CD4-positive, alpha-beta T cell (primary cell): ENCODE results near the gene RAMP3. TPM values are rescaled to one million over a fixed set of nuclear protein-coding genes. Genes with fewer than 3 reads are reported as not detected.

ENCODE experiments used
- ATAC-seq: fragments of 200-7000 bp; cut with Tn5 transposase; one replicate; pipeline ENCODE4 v1.10.0; 2022; ENCODE audit warnings: mild to moderate bottlenecking; ENCODE audit not compliant: poor library complexity
- CTCF ChIA-PET: fragments of 350-600 bp; sonication (Branson Sonifier 250); formaldehyde crosslinking; loops from one replicate; lab custom pipeline; 2021; ENCODE audit warnings: antibody characterized with exemption, inconsistent platforms; lab: Charles Lee
- POLR2A ChIA-PET: fragments of 350-600 bp; sonication (Branson Sonifier 250); formaldehyde crosslinking; loops from one replicate; lab custom pipeline; 2021; ENCODE audit warnings: antibody characterized with exemption, inconsistent platforms; lab: Charles Lee
- DNase-seq, 14 experiments: peaks; one replicate each; pipeline ENCODE4 v3.0.0-alpha.2; 2013 to 2020; ENCODE audit warnings: mixed read lengths in 2 of 14
- H3K27ac ChIP-seq, 2 donors: one replicate each; pipeline versions ENCODE4 v1.5.1 to v1.7.0; 2013; ENCODE audit warnings: low read length in 2 of 2, low read depth in 1 of 2, mild to moderate bottlenecking in 1 of 2
- H3K27me3 ChIP-seq, 2 experiments: 1 replicate in 1 of 2; 2 replicates in 1 of 2; pipeline versions ENCODE4 v1.6.1 to v1.7.0; 2013; ENCODE audit warnings: low read length in 2 of 2, control low read depth in 1 of 2, mild to moderate bottlenecking in 1 of 2, moderate library complexity in 1 of 2; ENCODE audit not compliant: insufficient read depth in 2 of 2, control insufficient read depth in 1 of 2
- H3K36me3 ChIP-seq: one replicate; pipeline ENCODE4 v1.6.1; 2013; ENCODE audit warnings: low read length, control low read depth; ENCODE audit not compliant: insufficient read depth
- H3K4me1 ChIP-seq: one replicate; pipeline ENCODE4 v1.6.1; 2013; ENCODE audit warnings: low read length, control low read depth; ENCODE audit not compliant: insufficient read depth
- H3K4me3 ChIP-seq: one replicate; pipeline ENCODE4 v1.5.1; 2013; ENCODE audit warnings: mild to moderate bottlenecking, low read length, moderate library complexity
- H3K9me3 ChIP-seq, 2 experiments: 1 replicate in 1 of 2; 2 replicates in 1 of 2; pipeline versions ENCODE4 v1.6.1 to v1.7.0; 2013; ENCODE audit warnings: low read length in 2 of 2, mild to moderate bottlenecking in 2 of 2, control low read depth in 1 of 2, moderate library complexity in 1 of 2; ENCODE audit not compliant: control insufficient read depth in 1 of 2, insufficient read depth in 1 of 2
- H3K27ac Mint-ChIP-seq: one replicate; pipeline ENCODE4 v1.8.0; 2020; ENCODE audit warnings: mixed read lengths
- H3K27me3 Mint-ChIP-seq: one replicate; pipeline ENCODE4 v1.8.0; 2021; ENCODE audit warnings: mixed read lengths
- H3K36me3 Mint-ChIP-seq: one replicate; pipeline ENCODE4 v1.8.0; 2021; ENCODE audit warnings: low read depth, mixed read lengths
- H3K4me1 Mint-ChIP-seq: one replicate; pipeline ENCODE4 v1.8.0; 2021; ENCODE audit warnings: low read depth, mixed read lengths
- H3K4me3 Mint-ChIP-seq: one replicate; pipeline ENCODE4 v1.8.0; 2020; ENCODE audit warnings: mild to moderate bottlenecking, mixed read lengths
- H3K9me3 Mint-ChIP-seq: one replicate; pipeline ENCODE4 v1.8.0; 2020; ENCODE audit warnings: mixed read lengths
- intact Hi-C, 2 experiments: fragments of 100-400 bp; cut with DNase I in 1 of 2; cut with micrococcal nuclease in 1 of 2; formaldehyde crosslinking; loops; one replicate each; pipeline versions ENCODE4 v1.15.1 to v1.9.0; 2023 to 2025; cut with DNase I, micrococcal nuclease
- total RNA-seq, 174 experiments: library from RNA in 2 of 174; stranded (reverse) in 2 of 174; gene quantifications; one replicate each; pipeline ENCODE4 v1.2.3 and lab custom pipeline; 2021 to 2026
- TF ChIP-seq, protein P1 (sequence below): fragments of 200-600 bp; IDR thresholded peaks from one replicate; pipeline ENCODE4 v1.8.0; 2022; ENCODE audit warnings: antibody characterized with exemption, mild to moderate bottlenecking

The RAMP3 gene
- total RNA-seq, 2 experiments from 2014 or later = not detected

DNA sequence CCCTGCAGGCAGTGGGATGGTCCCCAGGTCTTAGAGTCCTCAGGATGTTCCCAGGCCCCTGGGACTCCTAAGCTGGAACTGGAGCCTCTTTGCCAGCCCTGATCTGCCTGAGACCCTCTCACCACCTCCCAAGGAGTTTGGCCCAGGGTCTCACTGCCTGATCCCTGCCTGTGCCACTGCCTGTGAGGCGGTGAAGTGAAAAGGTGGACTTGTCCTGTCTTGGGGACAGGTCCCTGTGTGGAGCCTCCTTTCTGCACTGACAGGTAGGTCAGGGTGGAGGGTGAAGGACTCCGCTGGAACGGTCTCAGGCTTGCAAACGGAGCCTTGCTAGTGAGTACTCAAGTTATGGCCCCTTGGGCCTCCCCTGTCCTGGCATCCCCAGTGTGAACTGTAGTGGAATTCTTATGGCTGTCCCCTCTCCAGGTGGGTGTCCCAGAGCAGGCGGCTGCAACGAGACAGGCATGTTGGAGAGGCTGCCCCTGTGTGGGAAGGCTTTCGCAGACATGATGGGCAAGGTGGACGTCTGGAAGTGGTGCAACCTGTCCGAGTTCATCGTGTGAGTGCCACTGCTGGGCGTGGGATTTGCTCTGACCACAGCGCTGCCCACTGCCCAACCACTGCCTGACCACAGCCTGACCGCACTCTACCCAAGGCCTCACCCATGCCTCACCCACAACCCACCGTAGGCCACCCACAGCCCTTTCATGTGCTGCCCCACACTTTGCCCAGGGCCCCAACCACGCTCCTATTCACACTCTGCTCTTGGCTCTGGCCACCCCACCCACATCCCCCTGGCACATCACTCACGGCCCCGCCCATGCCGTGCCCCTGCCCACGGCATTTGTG lies 19.5 kb downstream of the RAMP3 start:
- Mint-ChIP-seq H3K27ac (no peak overlapping the region), H3K4me1 (no peaks in the 10 kb centered on the region)
- POLR2A ChIA-PET = no interaction called here

DNA sequence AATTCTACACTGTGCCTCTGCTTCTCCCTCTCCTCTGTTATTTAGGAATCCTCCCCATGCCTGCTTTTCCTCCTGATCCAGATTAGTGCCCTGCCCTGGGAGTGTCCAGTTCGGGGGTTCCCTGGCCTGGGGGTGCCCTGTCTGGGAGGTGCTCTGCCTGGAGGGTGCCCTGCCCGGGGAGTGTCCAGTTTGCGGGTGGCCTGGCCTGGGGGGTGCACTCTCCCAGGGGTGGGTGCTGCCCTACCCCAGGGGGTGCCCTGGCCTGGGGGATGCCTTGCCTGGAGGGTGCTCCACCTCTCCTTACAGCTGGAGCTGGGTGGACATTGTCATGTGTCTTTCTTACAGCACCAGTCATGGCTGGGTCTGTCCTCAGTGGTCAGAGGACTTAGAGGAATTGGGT lies 20.2 kb downstream of the RAMP3 start:
- CTCF ChIA-PET = no interaction called here
- POLR2A ChIA-PET = no interaction called here
- ATAC-seq = no peak

More for the DNA sequence above, 19.5 kb downstream of the RAMP3 start:
- Histone ChIP-seq H3K4me3 (no peak overlapping the region), H3K27ac (no peak overlapping the region), H3K9me3 (no peaks in the 10 kb centered on the region), H3K4me1 (no peaks in the 10 kb centered on the region), H3K27me3 (no peaks in the 10 kb centered on the region), H3K36me3 (no peaks in the 10 kb centered on the region)
- Mint-ChIP-seq H3K27me3 (peaks cover 8% of the 10 kb centered on the region), H3K9me3 (no peaks in the 10 kb centered on the region), H3K4me3 (no peak overlapping the region), H3K36me3 (no peaks in the 10 kb centered on the region)
- CTCF ChIA-PET = no interaction called here
- ATAC-seq (no peak), DNase-seq (peak in 1 of 14 experiments; percentile 29)
- TF ChIP-seq, protein P1, sequence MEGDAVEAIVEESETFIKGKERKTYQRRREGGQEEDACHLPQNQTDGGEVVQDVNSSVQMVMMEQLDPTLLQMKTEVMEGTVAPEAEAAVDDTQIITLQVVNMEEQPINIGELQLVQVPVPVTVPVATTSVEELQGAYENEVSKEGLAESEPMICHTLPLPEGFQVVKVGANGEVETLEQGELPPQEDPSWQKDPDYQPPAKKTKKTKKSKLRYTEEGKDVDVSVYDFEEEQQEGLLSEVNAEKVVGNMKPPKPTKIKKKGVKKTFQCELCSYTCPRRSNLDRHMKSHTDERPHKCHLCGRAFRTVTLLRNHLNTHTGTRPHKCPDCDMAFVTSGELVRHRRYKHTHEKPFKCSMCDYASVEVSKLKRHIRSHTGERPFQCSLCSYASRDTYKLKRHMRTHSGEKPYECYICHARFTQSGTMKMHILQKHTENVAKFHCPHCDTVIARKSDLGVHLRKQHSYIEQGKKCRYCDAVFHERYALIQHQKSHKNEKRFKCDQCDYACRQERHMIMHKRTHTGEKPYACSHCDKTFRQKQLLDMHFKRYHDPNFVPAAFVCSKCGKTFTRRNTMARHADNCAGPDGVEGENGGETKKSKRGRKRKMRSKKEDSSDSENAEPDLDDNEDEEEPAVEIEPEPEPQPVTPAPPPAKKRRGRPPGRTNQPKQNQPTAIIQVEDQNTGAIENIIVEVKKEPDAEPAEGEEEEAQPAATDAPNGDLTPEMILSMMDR = no peak
- intact Hi-C loops = no loop called here

GRCh38 chr7:45178241-45179225 lies 20.9 kb downstream of the RAMP3 start:
- Histone ChIP-seq H3K9me3 (no peaks in the 10 kb centered on the region), H3K4me3 (no peak overlapping the region), H3K27me3 (no peaks in the 10 kb centered on the region), H3K36me3 (no peaks in the 10 kb centered on the region), H3K27ac (no peak overlapping the region), H3K4me1 (no peaks in the 10 kb centered on the region)
- no peaks in the 10 kb centered on the region for H3K36me3 Mint-ChIP-seq
- CTCF ChIA-PET = no interaction called here
- no peaks in the 10 kb centered on the region for H3K9me3 Mint-ChIP-seq
- TF ChIP-seq, protein P1 = no peak
- DNase-seq = peak in 1 of 14 experiments; percentile 20
- no peaks in the 10 kb centered on the region for H3K4me1 Mint-ChIP-seq
- no peak for ATAC-seq
- H3K27ac Mint-ChIP-seq = no peak overlapping the region
- POLR2A ChIA-PET = no interaction called here
- no peak overlapping the region for H3K4me3 Mint-ChIP-seq
- peaks cover 8% of the 10 kb centered on the region for H3K27me3 Mint-ChIP-seq
- intact Hi-C loops = no loop called here

More for the DNA sequence above, 20.2 kb downstream of the RAMP3 start:
- intact Hi-C loops = no loop called here
- Histone ChIP-seq H3K27ac (no peak overlapping the region), H3K9me3 (no peaks in the 10 kb centered on the region), H3K36me3 (no peaks in the 10 kb centered on the region), H3K27me3 (no peaks in the 10 kb centered on the region), H3K4me3 (no peak overlapping the region), H3K4me1 (no peaks in the 10 kb centered on the region)
- TF ChIP-seq, protein P1 = no peak
- H3K27ac Mint-ChIP-seq = no peak overlapping the region
- no peaks in the 10 kb centered on the region for H3K4me1 Mint-ChIP-seq
- peaks cover 8% of the 10 kb centered on the region for H3K27me3 Mint-ChIP-seq
- H3K9me3 Mint-ChIP-seq = no peaks in the 10 kb centered on the region
- no peaks in the 10 kb centered on the region for H3K36me3 Mint-ChIP-seq
- DNase-seq = peak in 1 of 14 experiments; percentile 31
- H3K4me3 Mint-ChIP-seq = no peak overlapping the region
